A549 (cell line): ENCODE measurements around the gene CFAP77. TPM values are rescaled to one million over a fixed set of nuclear protein-coding genes. Genes with fewer than 3 reads are reported as not detected.

Experiments
- ATAC-seq, 2 experiments: fragments of 200-7000 bp in 1 of 2; fragments of >200 bp in 1 of 2; cut with Nextera tagmentation in 1 of 2; cut with Tn5 transposase in 1 of 2; 3 replicates each; pipeline versions ENCODE4 v1.8.0 to v1.9.1; 2018 to 2020; ENCODE audit warnings: mild to moderate bottlenecking in 1 of 2, moderate library complexity in 1 of 2
- CTCF ChIA-PET: fragments of 300-600 bp; sonication (Branson Sonifier 250); formaldehyde crosslinking; extraction: SDS; loops from one replicate; lab custom pipeline; 2021; ENCODE audit warnings: antibody characterized with exemption, inconsistent platforms; lab: Yijun Ruan, JAX
- POLR2A ChIA-PET: fragments of 350-600 bp; formaldehyde crosslinking; extraction: SDS; loops from one replicate; lab custom pipeline; 2021; ENCODE audit warnings: antibody characterized with exemption, inconsistent platforms; lab: Yijun Ruan, JAX
- DNase-seq, 2 experiments: peaks; one replicate each; pipeline versions ENCODE4 v3.0.0 to v3.0.0-alpha.2; 2011 to 2016; ENCODE audit warnings: low read depth in 1 of 2, low spot score in 1 of 2
- FAIRE-seq: peaks from 2 replicates; lab custom pipeline; 2011; peaks lifted over from hg19 to GRCh38; lab: Jason Lieb, UNC
- H3K27ac ChIP-seq, 2 experiments: fragments of >200 bp; sonication (Bioruptor Twin); formaldehyde crosslinking; 3 replicates each; pipeline ENCODE4 v1.5.1; 2016 to 2017
- H3K4me1 ChIP-seq: fragments of >200 bp; sonication (Bioruptor Twin); formaldehyde crosslinking; 3 replicates; pipeline ENCODE4 v1.6.1; 2016
- H3K4me2 ChIP-seq: fragments of >200 bp; sonication (Bioruptor Twin); formaldehyde crosslinking; 3 replicates; pipeline ENCODE4 v1.6.1; 2016
- H3K4me3 ChIP-seq: fragments of >200 bp; sonication (Bioruptor Twin); formaldehyde crosslinking; 3 replicates; pipeline ENCODE4 v1.5.1; 2016
- H3K9me3 ChIP-seq: fragments of >200 bp; sonication (Bioruptor Twin); formaldehyde crosslinking; 3 replicates; pipeline ENCODE4 v1.6.1; 2016
- BCL3 ChIP-seq: fragments of >200 bp; sonication (Bioruptor Twin); formaldehyde crosslinking; IDR thresholded peaks from 3 replicates; pipeline ENCODE4 v1.6.1; 2016
- BHLHE40 ChIP-seq: IDR thresholded peaks from 2 replicates; pipeline ENCODE4 v1.6.1; 2012; ENCODE audit warnings: low read depth, low read length, inconsistent platforms
- CTCF ChIP-seq: fragments of >200 bp; sonication (Bioruptor Twin); formaldehyde crosslinking; IDR thresholded peaks from 3 replicates; pipeline ENCODE4 v1.5.1; 2016
- ESRRA ChIP-seq: fragments of 150-350 bp; IDR thresholded peaks from 2 replicates; pipeline ENCODE4 v1.6.1; 2014; ENCODE audit warnings: mild to moderate bottlenecking, low read length, borderline replicate concordance
- HOXB13 ChIP-seq: fragments of 250-450 bp; sonication (Bioruptor Pico); IDR thresholded peaks from 2 replicates; pipeline ENCODE4 v1.5.0; 2020; ENCODE audit warnings: low read depth, mild to moderate bottlenecking, moderate library complexity
- KDM5A ChIP-seq: fragments of 200-600 bp; sonication (generic); IDR thresholded peaks from 2 replicates; pipeline ENCODE4 v1.6.1; 2016; ENCODE audit warnings: antibody characterized with exemption, mild to moderate bottlenecking
- NR3C1 ChIP-seq: fragments of >200 bp; sonication (Bioruptor Twin); formaldehyde crosslinking; IDR thresholded peaks from 3 replicates; pipeline ENCODE4 v1.6.1; 2017
- RAD21 ChIP-seq, 2 experiments: fragments of >200 bp in 1 of 2; sonication (Bioruptor Twin) in 1 of 2; formaldehyde crosslinking in 1 of 2; IDR thresholded peaks in 1 of 2; conservative IDR thresholded peaks in 1 of 2; 2 replicates in 1 of 2; 3 replicates in 1 of 2; pipeline ENCODE4 v1.6.1; 2012 to 2018; ENCODE audit warnings: inconsistent platforms in 1 of 2
- RARB ChIP-seq: fragments of 250-450 bp; sonication (Bioruptor Pico); IDR thresholded peaks from 2 replicates; pipeline ENCODE4 v1.8.0; 2021; ENCODE audit warnings: mild to moderate bottlenecking, moderate library complexity
- SMC3 ChIP-seq: fragments of >200 bp; sonication (Bioruptor Twin); formaldehyde crosslinking; IDR thresholded peaks from 3 replicates; pipeline ENCODE4 v1.6.1; 2018; ENCODE audit warnings: inconsistent platforms
- SREBF2 ChIP-seq: fragments of 450-650 bp; IDR thresholded peaks from 2 replicates; pipeline ENCODE4 v1.6.1; 2014; ENCODE audit warnings: mild to moderate bottlenecking, moderate library complexity
- TFCP2L1 ChIP-seq: fragments of 250-450 bp; sonication (Bioruptor Pico); IDR thresholded peaks from 2 replicates; pipeline ENCODE4 v1.5.0; 2021; ENCODE audit warnings: mild to moderate bottlenecking
- ZFP36 ChIP-seq: fragments of 450-650 bp; IDR thresholded peaks from 2 replicates; pipeline ENCODE4 v1.6.1; 2014; ENCODE audit warnings: borderline replicate concordance; ENCODE audit not compliant: partially characterized antibody
- WGBS: methylation state at CpG from one replicate; pipeline ENCODE4 v1.1.6; 2017; ENCODE audit errors: missing lambda C conversion rate; 5-methylcytosine and 5-hydroxymethylcytosine counted together
- polyA plus RNA-seq, 4 experiments: library from polyadenylated mRNA; depleted of rRNA in 3 of 4; stranded (reverse); fragments of >200 nt; fragmentation: RNase III in 1 of 4; extraction: RNeasy Plus Mini Kit Qiagen cat#74134 plus additional on column Dnase treatment in 1 of 4; gene quantifications; 2 replicates in 3 of 4; 3 replicates in 1 of 4; pipeline ENCODE4 v1.2.3, GENCODE V29; 2011 to 2017
- TF ChIP-seq, protein P1 (sequence below): fragments of 250-450 bp; sonication (Bioruptor Pico); IDR thresholded peaks from 2 replicates; pipeline ENCODE4 v1.5.0; 2021; ENCODE audit warnings: mild to moderate bottlenecking, moderate library complexity, borderline replicate concordance

Gene CFAP77
- polyA plus RNA-seq, 2 of the 4 experiments (the other 2 are of a cell fraction) = 0.05 TPM; not detected in 1

DNA sequence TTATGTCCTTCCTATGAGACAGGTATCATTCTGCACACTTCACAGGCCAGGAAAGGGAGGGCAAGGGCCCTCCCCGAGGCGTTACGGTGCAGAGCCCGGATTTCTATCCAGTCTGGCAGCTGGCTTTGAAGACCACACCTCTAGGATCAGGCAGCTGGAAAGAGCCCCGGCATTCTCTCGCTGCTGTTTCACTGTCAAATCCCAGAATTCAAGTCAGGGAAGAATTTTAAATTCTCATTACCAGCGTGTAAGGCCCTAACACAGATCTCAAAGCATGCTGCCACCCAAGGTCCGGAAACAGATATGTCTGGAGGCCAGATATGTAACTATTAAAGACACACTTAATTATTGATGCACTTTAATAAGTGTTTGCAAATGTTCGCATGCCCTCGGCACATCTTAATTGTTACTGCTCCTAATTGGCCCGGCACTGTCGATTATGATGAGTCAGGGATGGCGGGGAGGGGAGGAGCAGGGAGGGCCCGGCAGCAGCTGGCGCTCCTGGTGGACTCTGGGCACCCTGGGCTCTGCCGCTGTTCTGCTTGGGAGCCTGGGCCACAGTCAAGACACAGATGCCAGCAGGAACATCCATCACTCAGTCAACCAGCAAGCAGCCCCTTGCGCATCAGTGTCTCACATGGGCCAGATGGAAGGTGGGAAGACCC lies 96.1 kb downstream of the CFAP77 start:
- ChIA-PET POLR2A (no interaction called here), CTCF (interaction anchor here (0.6 to 9.9 kb wide), 17 partner anchors 8 to 412 kb away, joined by 3 to 176 read pairs (median 4); partner anchors contain the start of gene CFAP77)
- no peaks in the 10 kb centered on the region for H3K4me1 ChIP-seq

DNA sequence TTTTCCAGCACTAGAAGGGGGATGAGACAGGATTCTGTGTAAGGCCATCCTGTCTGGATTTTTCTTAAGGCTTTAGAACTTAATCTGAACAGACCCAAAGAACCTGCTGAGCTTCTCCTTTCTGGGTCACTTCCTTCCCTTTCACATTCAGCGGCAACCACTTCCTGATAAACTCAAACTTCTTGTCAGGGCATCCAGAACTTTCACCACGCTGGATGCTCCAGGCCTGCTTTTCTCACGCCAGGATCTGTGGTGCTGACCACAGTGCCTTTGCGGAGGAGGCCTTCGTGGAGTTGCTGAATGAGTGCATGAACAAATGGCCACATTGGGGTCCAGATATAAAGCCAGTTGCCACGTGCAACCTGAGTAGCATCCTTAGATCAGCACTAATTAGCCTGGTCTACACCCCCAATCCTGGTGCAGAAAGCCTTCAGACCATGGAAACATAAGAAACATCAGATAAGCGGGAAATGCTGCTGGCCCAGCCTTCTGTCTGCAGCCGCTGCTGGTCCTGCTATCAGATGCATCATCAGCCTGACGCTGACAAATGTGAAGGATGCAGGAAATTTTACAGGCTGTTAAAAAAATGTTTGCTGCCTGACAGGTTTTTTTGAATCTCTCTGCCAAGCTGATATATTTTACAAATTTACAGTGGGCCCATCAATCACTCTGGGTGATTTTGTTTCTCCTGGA lies 97.1 kb downstream of the CFAP77 start:
- no peak for ATAC-seq
- Histone ChIP-seq H3K4me1 (no peaks in the 10 kb centered on the region), H3K9me3 (no peaks in the 10 kb centered on the region), H3K4me2 (no peak overlapping the region), H3K4me3 (no peak overlapping the region), H3K27ac (no peak overlapping the region)
- no peak for FAIRE-seq
- 50% methylated on average over 9 of the region's 9 CpGs for WGBS
- no peak for TF ChIP-seq KDM5A
- no peak for TF ChIP-seq SREBF2
- TF ChIP-seq, protein P1, sequence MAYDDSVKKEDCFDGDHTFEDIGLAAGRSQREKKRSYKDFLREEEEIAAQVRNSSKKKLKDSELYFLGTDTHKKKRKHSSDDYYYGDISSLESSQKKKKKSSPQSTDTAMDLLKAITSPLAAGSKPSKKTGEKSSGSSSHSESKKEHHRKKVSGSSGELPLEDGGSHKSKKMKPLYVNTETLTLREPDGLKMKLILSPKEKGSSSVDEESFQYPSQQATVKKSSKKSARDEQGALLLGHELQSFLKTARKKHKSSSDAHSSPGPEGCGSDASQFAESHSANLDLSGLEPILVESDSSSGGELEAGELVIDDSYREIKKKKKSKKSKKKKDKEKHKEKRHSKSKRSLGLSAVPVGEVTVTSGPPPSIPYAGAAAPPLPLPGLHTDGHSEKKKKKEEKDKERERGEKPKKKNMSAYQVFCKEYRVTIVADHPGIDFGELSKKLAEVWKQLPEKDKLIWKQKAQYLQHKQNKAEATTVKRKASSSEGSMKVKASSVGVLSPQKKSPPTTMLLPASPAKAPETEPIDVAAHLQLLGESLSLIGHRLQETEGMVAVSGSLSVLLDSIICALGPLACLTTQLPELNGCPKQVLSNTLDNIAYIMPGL = no peak
- TF ChIP-seq HOXB13 (CRISPR knock-in tag) = no peak
- TF ChIP-seq RARB (CRISPR knock-in tag) = no peak
- TF ChIP-seq TFCP2L1 (CRISPR knock-in tag) = no peak
- TF ChIP-seq ESRRA = no peak
- CTCF ChIA-PET = interaction anchor here (0.5 to 9.9 kb wide), 42 partner anchors 9 to 734 kb away, joined by 3 to 176 read pairs (median 4); partner anchors contain the start of gene CFAP77
- no peak for DNase-seq
- POLR2A ChIA-PET = no interaction called here

More for the DNA sequence above, 96.1 kb downstream of the CFAP77 start:
- DNase-seq (no peak), FAIRE-seq (no peak), ATAC-seq (no peak)
- Histone ChIP-seq H3K9me3 (no peaks in the 10 kb centered on the region), H3K4me2 (no peak overlapping the region), H3K27ac (no peak overlapping the region), H3K4me3 (no peak overlapping the region)
- WGBS = 75% methylated on average over 13 of the region's 17 CpGs
- no peak for TF ChIP-seq BHLHE40
- no peak for TF ChIP-seq BCL3
- TF ChIP-seq NR3C1 = no peak

DNA sequence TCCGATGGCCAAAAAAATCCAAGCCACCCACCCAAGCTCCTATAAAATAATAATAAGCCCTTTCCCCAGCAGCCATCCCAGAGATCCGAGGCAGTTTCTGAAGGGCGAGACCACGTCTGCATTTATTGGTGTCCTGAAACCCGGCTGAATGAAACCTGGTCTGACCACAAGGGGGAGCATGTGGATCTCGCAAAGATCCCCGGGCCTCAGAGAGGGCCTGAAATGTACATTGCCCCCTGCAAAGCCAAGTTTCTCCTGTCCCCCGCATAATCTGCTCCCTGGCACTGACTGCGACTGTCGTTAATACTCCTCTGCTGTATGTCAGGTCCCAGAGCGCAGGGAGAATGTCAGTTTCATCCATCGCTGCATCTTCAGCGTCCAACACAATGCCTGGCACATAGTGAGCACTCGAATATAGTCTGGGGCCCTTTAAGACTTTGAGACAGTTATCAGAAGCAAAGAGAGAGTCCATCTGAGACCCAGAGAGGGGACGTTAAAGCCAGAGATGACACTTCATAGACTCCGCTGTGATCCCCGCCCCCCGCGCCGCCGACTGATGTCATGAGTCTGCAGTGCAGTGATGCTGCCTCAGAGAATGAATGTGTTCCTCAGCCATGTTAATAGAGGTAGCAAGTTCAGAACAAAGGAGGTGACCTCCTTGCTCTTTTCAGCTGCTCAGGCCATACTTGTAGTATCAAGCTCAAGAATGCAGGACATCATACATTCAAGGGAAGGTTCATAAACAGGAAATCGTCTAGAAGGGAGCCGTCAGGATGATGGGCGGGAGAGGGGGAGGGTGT lies 97.9 kb downstream of the CFAP77 start:
- Histone ChIP-seq H3K9me3 (no peaks in the 10 kb centered on the region), H3K4me3 (no peak overlapping the region), H3K4me2 (no peak overlapping the region), H3K27ac (no peak overlapping the region), H3K4me1 (no peaks in the 10 kb centered on the region)
- peak; percentile 80 to 93 for ATAC-seq
- TF ChIP-seq CTCF (peak; percentile 81), RAD21 (conservative IDR thresholded peaks at IDR 0.05 in 1 of 2, IDR thresholded peaks at IDR 0.05 in 1 of 2) (peak; percentile 82 to 86), SMC3 (peak; percentile 86), ZFP36 (no peak)
- WGBS = 45% methylated on average over 24 of the region's 24 CpGs
- POLR2A ChIA-PET = no interaction called here
- FAIRE-seq = no peak
- DNase-seq = peak; percentile 69 to 95
- CTCF ChIA-PET = interaction anchor here (0.6 to 9.9 kb wide), 52 partner anchors 8 to 735 kb away, joined by 3 to 176 read pairs (median 4); partner anchors contain the start of gene CFAP77
